GM19351 (cell line): ENCODE results near the gene SLC9A9.
"Not testable (repeated sequence)": the region's sequence is repeated elsewhere in the genome, so short reads cannot be mapped to it uniquely, and the experiment has no call there.

Experiments
- ATAC-seq: cut with Tn5 transposase; IDR thresholded peaks from one replicate; pipeline ENCODE4 v1.9.1; 2021; ENCODE audit warnings: mild to moderate bottlenecking, moderate library complexity; ENCODE audit not compliant: unreplicated experiment

The SLC9A9 gene

GRCh38 chr3:143698682-143699303 lies 149.5 kb downstream of the SLC9A9 start:
- no peak for ATAC-seq

GRCh38 chr3:143697975-143698374 lies 150.3 kb downstream of the SLC9A9 start:
- ATAC-seq, result no peak

GRCh38 chr3:143695333-143695732 lies 152.9 kb downstream of the SLC9A9 start:
- ATAC-seq, result not testable (repeated sequence)

- ATAC-seq, result no peak
Measured at GRCh38 chr3:143693506-143693905, 154.8 kb downstream of the SLC9A9 start.

- no peak for ATAC-seq
Measured at GRCh38 chr3:143686638-143687197, 161.6 kb downstream of the SLC9A9 start.

- ATAC-seq, result no peak
Measured at GRCh38 chr3:143685491-143685890, 162.8 kb downstream of the SLC9A9 start.

GRCh38 chr3:143677430-143677829 lies 170.8 kb downstream of the SLC9A9 start:
- ATAC-seq, result no peak

- ATAC-seq, result no peak
Measured at GRCh38 chr3:143676747-143677146, 171.5 kb downstream of the SLC9A9 start.

GRCh38 chr3:143676021-143676420 lies 172.2 kb downstream of the SLC9A9 start:
- ATAC-seq, result no peak

GRCh38 chr3:143674100-143674968 lies 173.9 kb downstream of the SLC9A9 start:
- peak; percentile 72 for ATAC-seq

GRCh38 chr3:143672396-143673165 lies 175.7 kb downstream of the SLC9A9 start:
- ATAC-seq, result no peak

GRCh38 chr3:143671626-143672025 lies 176.6 kb downstream of the SLC9A9 start:
- no peak for ATAC-seq

GRCh38 chr3:143668924-143669790 lies 179.1 kb downstream of the SLC9A9 start:
- peak; percentile 84 for ATAC-seq

GRCh38 chr3:143668385-143668784 lies 179.9 kb downstream of the SLC9A9 start:
- ATAC-seq, result no peak

GRCh38 chr3:143661677-143662076 lies 186.6 kb downstream of the SLC9A9 start:
- no peak for ATAC-seq

- ATAC-seq, result no peak
Measured at GRCh38 chr3:143658861-143659260, 189.4 kb downstream of the SLC9A9 start.

- ATAC-seq, result no peak
Measured at GRCh38 chr3:143658116-143658515, 190.2 kb downstream of the SLC9A9 start.

GRCh38 chr3:143657391-143657790 lies 190.9 kb downstream of the SLC9A9 start:
- ATAC-seq, result no peak

- ATAC-seq, result no peak
Measured at GRCh38 chr3:143654906-143655305, 193.4 kb downstream of the SLC9A9 start.

GRCh38 chr3:143653935-143654334 lies 194.3 kb downstream of the SLC9A9 start:
- ATAC-seq, result no peak
